HL-60/S4 treated with retinoic acid at 250 ng/mL for 4 days and 3 days (cell line): ENCODE measurements around the gene PTPRK.

Source experiments
- in situ Hi-C: fragments of 300-500 bp; cut with MboI; formaldehyde crosslinking; loops from 2 replicates; pipeline ENCODE4 v1.7.0; 2022; ENCODE audit warnings: low sequenced_read_pairs

The PTPRK gene

DNA sequence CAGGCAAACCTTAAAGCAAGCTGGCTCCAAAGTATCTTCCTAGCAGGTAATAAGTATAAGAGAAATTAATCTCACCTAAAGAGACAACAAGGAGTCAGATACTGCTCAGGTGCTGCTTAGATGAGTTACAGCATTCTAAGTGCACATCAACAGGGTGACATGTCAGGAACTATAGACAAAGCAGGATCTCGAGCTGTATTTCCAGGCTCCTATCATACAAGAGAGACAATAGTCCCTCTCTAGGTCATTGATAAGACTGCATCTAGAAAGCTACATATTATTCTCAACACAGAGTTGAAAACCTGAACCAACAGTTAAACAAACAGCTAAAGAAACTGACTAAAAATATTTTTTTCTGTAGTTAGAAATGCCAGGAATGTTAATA, 3.9 kb downstream of the PTPRK start:
- in situ Hi-C loops = no loop called here

DNA sequence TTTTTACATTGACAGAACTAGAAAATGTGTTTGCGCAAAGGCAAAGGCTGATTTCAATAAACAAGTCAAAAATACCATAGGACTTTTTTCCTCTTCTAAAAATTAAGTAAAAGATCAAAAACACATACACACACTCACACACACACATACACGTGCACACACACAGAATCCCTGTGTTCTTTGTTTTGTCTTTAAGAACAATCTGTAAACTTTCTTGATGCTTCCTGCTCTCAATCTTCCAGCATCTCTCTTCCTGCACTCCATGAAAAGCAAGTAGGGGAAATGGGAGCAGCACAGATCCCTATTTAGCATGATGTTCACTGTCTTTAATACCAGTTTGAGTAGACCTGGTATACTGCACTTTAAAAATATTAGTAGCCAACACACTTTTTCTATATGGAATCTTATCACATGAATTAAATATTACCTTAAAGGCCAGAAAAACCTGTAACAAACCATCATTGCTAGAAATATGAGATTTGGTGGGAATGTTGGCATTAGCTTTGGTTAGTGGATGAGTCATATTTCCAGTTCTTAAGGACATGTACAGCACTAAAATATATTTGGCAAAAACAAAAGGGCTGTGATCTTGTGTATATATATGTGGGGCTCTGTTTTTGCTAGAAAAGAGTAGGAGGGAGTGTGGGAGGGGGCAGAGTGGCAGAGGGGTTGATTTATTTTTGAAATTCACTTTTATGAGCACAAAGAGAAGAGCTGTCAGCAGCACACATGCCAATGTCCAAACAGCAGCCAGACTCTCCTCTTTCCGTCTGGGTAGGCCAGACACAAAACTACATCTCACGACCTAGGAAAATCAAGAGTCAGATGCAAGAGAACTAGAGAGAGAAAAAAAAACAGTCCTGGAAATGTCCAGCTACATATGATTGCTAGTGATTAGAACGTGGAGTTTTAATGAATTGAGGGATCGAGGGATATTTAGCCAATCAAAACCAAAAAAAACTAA, 4.6 kb downstream of the PTPRK start:
- in situ Hi-C loops = no loop called here

DNA sequence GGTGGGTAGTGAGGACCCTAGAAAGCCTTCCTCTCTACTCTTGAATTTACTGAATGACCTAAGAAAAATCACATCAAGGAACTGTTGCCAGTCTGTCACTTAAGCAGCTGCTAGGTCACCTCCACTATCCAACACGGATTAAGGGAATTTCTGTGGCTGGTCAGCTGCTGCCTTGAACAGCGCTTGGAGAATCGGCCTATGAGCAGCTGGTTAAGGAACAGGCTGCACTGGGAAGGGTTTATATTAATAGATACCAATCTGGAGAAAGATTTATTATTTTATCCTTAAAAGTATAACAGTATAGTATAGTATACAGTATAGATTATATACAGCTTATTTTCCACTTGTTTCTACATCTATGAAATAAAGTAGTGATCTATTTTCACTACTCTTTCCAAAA, 6.5 kb downstream of the PTPRK start:
- in situ Hi-C loops = no loop called here

DNA sequence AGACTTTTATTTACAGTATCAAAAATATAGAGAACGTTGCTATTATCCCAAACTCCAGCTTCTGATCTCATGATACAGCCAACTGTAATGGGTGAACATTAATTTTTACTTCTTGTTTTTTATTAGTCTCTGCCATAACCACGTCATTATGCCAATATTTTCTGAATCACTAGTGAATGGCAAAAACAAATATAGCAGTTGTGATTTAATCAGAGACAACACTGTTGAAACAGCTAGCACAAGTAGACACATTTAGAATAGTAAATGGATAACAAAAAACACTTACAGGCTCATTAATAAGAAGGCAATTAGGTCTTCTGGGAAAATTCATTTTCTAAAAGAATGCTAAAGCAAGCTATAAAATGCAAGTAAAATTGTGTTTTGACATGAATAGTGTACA, 8.1 kb downstream of the PTPRK start:
- in situ Hi-C loops = no loop called here

DNA sequence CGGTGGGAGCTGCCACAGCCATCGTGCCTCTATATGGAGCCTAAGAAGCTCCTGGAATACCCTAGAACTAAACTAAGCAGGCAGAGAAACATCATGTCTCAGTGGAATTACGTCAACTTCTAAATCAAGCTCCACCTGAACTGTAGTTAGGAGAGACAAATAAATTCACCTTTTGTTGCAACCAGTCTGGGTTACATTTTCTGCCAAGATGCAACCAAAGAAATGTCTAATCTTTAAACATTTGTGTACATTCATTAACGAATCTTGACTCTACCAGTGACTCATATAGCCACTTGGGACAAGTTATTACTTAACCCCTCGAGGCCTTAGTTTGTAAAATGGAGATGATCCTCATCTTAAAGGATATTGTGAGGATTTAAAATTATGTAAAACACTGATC, 8.9 kb downstream of the PTPRK start:
- in situ Hi-C loops = no loop called here

DNA sequence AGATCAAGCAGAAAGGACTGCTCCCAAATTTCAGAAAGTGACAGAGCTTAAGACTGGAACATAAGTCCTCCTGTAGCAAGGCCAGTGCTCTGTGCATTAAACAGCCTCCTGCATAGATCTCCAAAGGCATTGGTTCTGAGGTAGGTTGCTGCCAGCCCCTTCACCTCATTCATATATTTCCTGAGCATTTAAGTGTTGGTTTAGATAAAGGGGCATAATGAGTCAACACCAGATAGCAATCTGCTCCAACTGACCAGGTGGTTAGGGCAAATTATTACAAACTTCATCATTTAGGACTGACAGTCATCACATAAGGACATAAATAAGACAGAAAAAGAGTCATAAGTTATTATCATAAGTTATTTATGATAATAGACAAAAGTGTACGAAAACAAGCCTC, 10.7 kb downstream of the PTPRK start:
- in situ Hi-C loops = no loop called here

DNA sequence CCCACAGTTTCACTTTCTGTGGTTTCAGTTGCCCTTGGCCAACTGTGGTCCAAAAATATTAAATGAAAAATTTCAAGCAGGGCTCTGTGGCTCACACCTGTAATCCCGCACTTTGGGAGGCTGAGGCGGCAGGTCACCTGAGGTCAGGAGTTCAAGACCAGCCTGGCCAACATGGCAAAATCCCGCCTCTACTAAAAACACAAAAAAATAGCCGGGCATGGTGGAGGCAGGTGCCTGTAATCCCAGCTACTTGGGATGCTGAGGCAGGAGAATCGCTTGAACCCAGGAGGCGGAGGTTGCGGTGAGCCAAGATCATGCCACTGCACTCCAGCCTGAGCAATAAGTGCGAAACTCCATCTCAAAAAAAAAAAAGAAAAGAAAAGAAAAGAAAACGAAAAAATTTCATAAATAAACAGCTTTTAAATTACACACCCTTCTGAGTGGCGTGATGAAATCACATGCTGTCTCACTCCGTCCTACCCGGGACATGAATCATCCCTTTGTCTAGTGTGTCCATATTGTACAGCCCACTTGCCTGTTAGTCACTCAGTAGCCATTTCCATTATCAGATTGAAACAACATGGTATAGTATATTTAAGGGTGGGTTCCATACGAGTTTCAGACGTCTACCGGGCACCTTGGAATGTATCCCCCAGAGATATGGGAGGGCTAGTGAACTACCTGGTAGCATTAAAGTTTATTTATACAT, 11.7 kb downstream of the PTPRK start:
- in situ Hi-C loops = no loop called here

DNA sequence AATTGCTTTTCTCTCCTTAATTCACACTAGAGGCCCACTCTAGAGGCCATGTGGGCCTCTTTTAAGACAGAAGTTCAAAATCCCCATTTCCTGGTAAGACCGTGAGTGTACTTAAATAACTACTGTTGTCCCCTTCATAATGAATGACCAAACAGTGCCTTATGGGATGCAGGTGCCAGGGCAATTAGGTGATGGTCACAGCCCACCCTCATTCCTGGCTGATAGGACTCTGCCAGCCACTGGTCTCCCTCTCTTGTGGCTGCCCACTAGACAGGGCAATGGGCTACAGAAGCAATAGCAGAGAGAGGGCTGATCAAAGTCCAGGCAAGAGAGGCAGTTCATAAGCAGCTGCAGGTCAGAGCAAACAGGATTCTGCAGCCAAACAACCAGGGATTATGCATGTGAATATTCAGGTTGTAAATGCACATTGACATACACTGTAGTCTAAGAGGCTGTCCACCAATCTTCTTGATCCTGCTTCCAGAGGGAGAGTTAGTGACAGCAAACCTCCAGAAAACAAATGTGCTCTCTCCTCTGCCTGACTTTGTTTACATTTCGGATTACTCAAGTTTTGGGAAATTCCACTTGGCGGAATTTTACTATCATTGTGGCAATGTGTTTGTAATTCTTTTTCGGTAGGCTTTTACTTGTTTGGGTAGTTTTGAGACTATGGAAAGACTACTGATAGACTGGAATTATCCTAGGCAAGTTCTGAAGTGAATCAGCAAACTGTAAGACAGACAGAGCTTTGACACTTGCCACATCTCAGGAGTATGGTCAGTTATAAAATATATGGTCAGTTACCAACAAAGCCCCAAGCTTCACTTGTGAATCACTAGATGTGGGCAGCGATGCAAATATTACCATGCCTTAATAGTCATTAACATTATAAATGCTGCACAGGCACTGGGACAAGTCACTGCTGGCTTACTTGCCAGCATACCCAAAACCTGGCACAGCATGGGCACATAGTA, 12.8 kb downstream of the PTPRK start:
- in situ Hi-C loops = no loop called here

DNA sequence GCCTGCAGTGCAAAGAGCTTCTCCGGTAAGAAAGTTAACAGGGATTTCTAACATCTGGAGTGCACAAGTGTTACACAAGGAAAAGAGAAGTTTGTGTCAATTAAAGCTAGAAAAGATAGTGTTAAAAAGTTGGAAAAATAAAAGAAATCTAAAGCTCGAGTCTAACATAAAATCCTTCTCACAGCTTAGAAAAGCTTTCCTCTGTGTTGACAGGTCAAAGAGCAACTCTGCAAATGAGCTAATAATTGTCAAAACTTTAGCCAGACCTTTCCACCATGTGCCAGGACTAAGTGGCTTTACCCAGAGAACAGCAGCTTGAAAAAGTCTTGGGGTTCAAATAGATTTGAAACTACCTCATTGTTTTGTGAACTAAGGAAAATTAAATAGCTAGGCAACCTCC, 14.8 kb downstream of the PTPRK start:
- in situ Hi-C loops = no loop called here

DNA sequence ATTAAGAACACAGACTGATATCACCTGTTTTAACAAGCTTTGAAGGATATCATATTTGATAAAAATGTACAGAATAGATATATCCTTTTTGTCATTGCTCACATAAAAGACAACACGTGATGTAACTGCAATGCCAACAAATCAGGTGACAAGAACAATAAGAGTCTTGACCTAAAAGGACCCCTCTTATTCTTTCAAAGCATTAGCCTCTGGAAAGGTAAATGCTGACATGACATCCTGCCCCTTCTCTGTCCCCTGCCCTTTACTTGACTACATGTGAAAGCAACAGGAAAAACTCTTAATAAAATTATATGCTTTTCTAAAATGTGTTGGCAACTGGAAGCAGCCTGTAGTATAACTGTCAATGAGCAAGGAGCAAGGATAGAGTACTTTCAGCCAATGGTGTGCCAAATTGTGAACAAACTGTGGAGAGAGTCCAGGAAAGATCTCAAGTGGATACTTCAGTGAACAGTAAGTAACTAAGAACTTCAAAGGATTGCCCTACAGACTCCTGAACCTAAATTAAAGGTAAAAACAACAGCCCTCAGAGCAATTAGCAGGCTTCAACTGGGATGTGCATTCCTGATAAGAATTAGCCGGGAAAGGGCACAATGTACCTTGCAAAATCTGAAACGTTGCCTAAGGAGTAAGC, 16.3 kb downstream of the PTPRK start:
- in situ Hi-C loops = no loop called here

DNA sequence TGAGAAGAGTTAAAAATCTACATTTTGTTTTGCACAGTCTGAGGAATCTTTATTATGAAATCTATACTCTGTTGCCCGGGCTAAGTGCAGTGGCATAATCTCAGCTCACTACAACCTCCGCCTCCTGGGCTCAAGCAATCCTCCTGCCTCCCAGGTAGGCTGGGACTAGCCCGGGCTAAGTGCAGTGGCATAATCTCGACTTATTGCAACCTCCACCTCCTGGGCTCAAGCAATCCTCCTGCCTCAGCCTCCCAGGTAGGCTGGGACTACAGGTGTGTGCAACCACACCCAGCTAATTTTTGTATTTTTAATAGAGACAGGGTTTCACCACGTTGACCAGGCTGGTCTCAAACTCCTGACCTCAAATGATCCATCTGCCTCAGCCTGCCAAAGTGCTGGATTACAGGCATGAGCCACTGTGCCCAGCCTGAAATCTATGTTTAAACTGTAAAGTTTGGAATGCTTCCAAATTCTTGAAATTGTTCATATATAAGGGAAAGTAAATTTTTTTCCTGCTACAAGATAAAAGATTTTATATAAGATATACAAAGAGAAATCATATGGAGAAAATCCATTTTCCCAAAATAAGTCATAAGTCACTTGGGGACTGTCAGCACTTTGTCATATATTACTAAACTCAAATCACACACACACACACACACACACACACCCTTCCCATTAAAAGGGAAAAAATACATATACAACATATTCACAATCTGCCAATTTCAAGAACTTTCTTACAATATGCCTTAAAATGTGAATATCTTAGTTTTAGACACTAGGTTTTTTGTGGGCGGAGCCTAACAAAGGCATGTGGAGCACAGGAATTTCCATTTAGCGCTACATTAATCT, 19.4 kb downstream of the PTPRK start:
- in situ Hi-C loops = no loop called here

DNA sequence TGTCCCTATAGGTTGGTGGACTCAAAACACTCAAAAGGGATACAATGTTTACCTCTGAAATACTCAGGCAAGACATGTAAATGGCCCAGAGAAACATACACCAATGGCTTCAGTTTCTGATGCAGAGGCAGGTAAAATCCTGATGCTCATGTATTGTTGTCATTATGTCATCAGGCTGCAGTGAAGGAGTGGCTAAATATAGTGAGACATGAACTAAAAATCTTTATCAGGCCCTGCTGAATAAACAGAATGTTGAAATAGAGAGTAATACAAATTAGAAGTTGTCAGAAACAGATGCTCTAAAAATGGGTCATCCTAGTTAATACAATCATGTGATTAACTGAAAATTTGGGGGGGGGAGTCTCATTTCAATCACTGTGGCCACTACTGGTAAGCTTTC, 20.4 kb downstream of the PTPRK start:
- in situ Hi-C loops = no loop called here

DNA sequence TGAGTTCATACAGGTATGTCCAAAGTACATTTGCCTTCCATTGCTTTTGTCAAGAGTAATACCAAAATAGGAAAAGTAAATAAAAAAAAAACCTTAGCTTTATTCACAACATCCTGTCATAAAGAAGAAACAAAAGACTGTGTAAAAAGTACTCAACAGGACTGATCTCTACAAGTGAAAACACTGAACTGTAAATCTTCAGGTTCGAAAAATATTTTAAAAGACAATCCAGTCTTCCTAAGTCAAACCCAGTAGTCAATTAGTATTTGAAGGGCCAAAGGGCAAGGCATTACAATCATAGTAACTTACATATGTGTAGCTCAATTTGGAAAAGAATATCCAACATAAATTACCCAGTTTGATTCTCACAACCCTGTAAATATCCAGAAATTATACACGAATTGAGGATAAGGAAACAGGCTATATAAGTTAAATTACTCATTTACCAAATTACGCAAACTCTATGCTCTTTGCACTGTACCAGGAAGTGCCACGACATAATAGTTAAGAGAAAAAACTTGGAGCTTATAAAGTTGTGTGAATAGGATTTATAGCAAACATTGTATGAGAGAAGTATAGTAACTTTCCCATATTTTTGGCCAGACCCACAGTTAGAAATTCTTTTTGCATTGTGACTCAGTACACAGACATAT, 21.2 kb downstream of the PTPRK start:
- in situ Hi-C loops = no loop called here

DNA sequence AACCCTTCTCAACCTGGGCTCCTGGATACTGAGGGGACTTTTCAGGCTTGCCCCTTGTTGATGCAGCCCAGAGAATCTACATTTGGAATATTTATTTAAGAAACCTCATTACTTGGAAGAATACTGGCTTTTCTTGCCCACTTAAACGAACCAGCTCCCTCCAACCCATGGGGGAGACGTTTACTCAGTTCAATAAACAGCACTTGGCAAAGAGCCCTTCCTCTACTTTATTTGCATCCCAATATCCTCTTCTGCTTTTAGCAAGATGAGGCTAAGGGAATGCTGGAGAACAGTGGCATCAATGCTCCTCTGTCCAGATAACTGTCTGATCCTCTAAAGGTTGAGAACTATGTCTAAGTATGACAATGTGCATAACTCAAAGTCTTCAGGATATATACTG, 22.2 kb downstream of the PTPRK start:
- in situ Hi-C loops = no loop called here

DNA sequence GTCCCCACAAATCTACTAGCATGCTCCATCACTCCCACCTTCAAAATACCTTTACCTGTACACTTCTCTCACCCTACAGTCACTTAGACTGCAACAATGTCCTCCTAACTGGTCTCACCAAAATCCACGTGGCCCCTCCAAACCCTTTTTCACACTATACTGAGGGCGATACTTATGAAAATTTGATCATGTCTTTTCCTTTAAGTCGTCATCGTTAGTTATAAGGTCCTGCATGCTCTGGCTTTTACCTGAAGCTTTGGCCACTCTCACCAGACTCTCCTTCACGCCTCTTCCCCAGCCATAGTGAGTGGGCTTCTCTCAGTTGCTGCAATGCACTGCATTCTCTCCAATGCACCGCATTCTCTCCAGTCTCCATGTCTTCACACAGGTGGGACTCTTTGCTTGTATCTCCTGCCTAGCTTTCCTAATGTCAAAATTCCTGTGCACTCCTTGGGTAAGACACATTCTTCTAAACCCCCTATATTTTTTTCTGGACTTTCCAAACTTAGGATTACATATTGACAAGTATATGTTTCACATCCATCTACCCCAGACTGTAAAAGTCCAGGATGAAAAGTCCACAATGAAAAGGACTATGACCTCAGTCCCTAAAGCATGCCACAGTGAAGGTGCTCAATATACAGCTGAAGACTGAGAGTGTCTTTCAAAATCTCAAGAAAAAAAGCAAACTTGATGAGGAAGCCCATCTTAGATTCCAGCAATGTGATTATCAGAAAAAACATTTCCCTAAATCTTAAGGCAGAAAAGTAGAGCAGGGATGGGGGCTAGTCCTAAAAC, 24.7 kb downstream of the PTPRK start:
- in situ Hi-C loops = no loop called here

DNA sequence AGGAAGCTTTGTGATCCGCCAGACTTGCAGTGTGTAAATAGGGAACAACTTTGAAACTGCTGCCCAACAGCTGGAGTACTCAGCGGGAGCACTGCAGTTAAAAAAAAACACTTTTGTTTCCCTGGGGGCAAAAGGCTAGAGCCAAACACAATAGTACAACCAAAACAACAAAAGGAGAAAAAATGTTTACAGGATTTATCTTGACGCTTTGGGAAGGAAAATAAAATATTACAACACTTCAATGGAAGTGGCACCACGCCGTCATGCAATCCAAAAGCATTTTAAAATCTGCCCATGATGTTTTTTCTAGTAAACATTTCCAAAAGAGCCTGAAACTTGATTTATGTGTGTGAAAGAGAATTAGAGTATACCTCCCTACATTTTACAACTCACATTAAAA, 26.0 kb downstream of the PTPRK start:
- in situ Hi-C loops = no loop called here

DNA sequence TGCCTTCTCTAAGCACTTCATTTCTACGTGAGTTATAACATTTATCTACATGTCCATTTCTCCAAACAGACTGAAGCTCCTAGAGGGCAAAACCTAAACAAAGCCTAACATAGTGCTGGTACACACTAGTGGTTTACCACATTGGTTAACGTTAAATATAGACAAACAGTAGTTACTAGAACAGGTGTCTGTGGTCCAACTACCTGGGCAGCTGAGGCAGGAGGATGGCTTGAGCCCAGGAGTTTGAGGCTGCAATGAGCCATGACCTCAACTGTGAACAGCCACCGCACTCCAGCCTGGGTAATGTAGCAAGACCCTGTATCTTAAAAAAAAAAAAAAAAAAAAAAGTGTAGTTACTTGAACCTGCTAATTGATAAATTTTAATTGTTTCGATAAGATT, 26.5 kb downstream of the PTPRK start:
- in situ Hi-C loops = no loop called here

DNA sequence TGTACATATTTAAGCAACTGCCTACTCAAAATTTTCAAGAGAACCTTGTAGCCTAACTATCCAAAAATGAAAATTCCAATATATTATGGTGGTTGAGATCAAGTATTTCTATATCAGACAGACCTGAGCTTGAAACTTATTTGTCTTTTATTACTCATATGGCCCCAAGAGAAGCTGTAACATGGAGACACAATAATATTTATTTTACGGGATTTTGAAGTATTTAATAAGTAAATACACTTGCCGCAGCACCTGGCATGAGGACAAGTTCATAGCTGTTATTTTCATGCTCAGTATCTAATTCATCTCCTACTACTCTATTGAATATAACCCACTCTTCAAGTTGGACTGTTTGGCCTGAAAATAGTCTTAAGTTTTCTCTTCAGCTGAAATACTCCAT, 28.0 kb downstream of the PTPRK start:
- in situ Hi-C loops = no loop called here
